ENCODE data around the gene ACADS.

The ACADS gene

DNA sequence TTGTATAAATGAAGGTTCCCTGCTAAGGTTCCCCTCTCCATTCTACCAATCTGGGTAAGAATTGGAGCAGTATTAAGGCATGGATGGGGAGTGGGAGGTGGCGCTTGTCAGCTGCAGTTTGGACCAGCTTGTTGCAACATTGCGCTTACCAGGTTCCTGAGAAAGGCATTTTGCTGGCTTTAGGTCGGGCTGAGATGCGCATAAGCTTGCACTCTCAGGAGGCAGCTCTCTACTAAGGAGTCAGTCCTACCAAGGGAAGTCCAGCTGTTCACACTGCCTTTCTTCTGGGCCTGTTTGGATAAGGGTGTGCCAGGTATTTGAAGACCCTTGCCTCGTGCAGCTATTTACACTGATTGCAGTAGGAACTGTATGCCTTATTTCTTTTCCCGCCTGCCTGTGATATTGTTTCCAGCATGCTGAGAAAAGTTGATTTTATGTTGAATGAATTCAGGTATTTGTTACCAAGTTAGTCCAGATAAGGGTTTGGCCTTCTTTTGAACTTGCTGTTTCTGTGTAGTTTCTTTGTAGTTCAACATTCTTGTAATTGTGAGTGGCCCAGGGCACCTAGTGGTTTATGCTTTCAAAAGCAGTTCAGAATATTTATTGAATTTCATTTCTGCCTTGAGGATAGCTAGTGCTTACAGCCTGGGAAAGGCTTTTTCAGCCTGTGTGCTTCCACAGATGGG is 36.1 kb upstream of the ACADS start:
- ChIA-PET POLR2A (no interaction called here), CTCF (interaction anchor here (1.0 to 1.6 kb wide), 4 partner anchors 11 to 43 kb away, joined by 3 to 9 read pairs (median 5); no protein-coding TSS in a partner anchor)
- peak overlapping the region; percentile 92 for H3K4me3 ChIP-seq (ENCODE audit: low read depth, low read length)
- no peak for DNase-seq (ENCODE audit: low read depth, low spot score)
- TF ChIP-seq, protein P1, sequence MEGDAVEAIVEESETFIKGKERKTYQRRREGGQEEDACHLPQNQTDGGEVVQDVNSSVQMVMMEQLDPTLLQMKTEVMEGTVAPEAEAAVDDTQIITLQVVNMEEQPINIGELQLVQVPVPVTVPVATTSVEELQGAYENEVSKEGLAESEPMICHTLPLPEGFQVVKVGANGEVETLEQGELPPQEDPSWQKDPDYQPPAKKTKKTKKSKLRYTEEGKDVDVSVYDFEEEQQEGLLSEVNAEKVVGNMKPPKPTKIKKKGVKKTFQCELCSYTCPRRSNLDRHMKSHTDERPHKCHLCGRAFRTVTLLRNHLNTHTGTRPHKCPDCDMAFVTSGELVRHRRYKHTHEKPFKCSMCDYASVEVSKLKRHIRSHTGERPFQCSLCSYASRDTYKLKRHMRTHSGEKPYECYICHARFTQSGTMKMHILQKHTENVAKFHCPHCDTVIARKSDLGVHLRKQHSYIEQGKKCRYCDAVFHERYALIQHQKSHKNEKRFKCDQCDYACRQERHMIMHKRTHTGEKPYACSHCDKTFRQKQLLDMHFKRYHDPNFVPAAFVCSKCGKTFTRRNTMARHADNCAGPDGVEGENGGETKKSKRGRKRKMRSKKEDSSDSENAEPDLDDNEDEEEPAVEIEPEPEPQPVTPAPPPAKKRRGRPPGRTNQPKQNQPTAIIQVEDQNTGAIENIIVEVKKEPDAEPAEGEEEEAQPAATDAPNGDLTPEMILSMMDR (IDR thresholded peaks at IDR 0.05; ENCODE audit: insufficient read depth, low read length, missing control alignments): no peak

- no peak overlapping the region for H3K4me3 ChIP-seq (ENCODE audit: low read depth, low read length)
- TF ChIP-seq, protein P1 (IDR thresholded peaks at IDR 0.05; ENCODE audit: insufficient read depth, low read length, missing control alignments): no peak
- ChIA-PET POLR2A (no interaction called here), CTCF (interaction anchor here (1.0 to 1.6 kb wide), 6 partner anchors 11 to 282 kb away, joined by 3 to 9 read pairs (median 4); no protein-coding TSS in a partner anchor)
- DNase-seq (ENCODE audit: low read depth, low spot score): no peak
Measured at GRCh38 chr12:120690083-120690450, 35.6 kb upstream of the ACADS start.

DNA sequence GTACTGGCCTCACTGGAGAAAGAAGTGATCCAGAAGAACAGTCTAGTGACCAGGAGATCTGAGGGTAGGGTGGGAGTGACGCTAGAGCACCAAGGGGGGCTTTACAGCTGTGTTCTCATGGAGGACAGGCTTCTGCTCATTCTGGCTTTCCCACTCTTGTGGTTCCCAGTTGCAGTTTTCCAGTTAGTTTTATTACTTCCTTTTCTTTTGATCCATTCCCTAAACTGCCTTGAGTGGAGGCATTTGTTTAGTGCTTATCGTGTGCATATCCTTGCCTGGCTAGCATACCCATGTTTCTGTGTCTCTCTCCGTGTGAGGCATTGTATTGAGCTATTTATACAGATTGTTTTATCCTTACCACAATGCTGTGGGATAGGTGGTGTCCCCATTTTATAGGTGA is 34.6 kb upstream of the ACADS start:
- DNase-seq (ENCODE audit: low read depth, low spot score): no peak
- CTCF ChIA-PET: interaction anchor here (1.0 to 4.5 kb wide), 5 partner anchors 10 to 281 kb away, joined by 3 to 26 read pairs (median 3); no protein-coding TSS in a partner anchor
- TF ChIP-seq, protein P1 (IDR thresholded peaks at IDR 0.05; ENCODE audit: insufficient read depth, low read length, missing control alignments): no peak
- POLR2A ChIA-PET: no interaction called here
- H3K4me3 ChIP-seq (ENCODE audit: low read depth, low read length): no peak overlapping the region

- ChIA-PET CTCF (interaction anchor here (1.3 to 4.5 kb wide), 2 partner anchors 18 to 44 kb away, joined by 5 to 26 read pairs; no protein-coding TSS in a partner anchor), POLR2A (no interaction called here)
- no peak for DNase-seq (ENCODE audit: low read depth, low spot score)
- TF ChIP-seq, protein P1 (IDR thresholded peaks at IDR 0.05; ENCODE audit: insufficient read depth, low read length, missing control alignments): no peak
- no peak overlapping the region for H3K4me3 ChIP-seq (ENCODE audit: low read depth, low read length)
Measured at GRCh38 chr12:120692524-120693033, 33.0 kb upstream of the ACADS start.

GRCh38 chr12:120693848-120694247 is 31.8 kb upstream of the ACADS start:
- DNase-seq (ENCODE audit: low read depth, low spot score): no peak
- ChIA-PET POLR2A (no interaction called here), CTCF (interaction anchor here (4.5 kb wide), 1 partner anchor 46 kb away, joined by 26 read pairs; no protein-coding TSS in a partner anchor)
- TF ChIP-seq, protein P1 (IDR thresholded peaks at IDR 0.05; ENCODE audit: insufficient read depth, low read length, missing control alignments): no peak
- no peak overlapping the region for H3K4me3 ChIP-seq (ENCODE audit: low read depth, low read length)

DNA sequence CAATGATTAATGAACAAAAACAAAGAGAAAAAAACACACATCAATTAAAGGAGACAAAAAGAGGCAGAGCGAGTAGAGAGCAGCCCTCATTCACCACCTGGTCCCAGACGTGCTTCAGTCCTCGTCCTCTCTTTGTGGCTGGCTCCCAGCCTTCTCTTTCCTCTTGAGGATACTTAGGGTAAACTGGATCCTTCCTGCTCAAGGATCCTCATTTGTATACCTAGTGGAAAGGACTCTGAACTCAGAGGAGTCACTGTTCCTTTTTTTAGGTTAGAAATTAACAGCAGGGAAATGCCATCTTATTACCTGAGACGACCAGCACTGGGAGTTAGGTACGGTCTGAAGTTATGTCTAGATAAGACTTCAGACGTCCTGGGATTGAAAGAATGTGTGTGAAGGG is 29.0 kb upstream of the ACADS start:
- TF ChIP-seq, protein P1 (IDR thresholded peaks at IDR 0.05; ENCODE audit: insufficient read depth, low read length, missing control alignments): no peak
- ChIA-PET CTCF (no interaction called here), POLR2A (no interaction called here)
- no peak overlapping the region for H3K4me3 ChIP-seq (ENCODE audit: low read depth, low read length)
- DNase-seq (ENCODE audit: low read depth, low spot score): no peak

Measured in AG04449 (cell line).